ENCODE results near the gene KRTAP9-1.
"Not testable (repeated sequence)": the region's sequence is repeated elsewhere in the genome, so short reads cannot be mapped to it uniquely, and the experiment has no call there.

KRTAP9-1 gene

GRCh38 chr17:41149652-41149985, 40.1 kb upstream of the KRTAP9-1 start, which contains the start of gene KRTAP4-5:
Gene KRTAP4-5, minus strand, starts transcription at chr17:41149825. Its CDS starts 58 bp downstream, at chr17:41149767.
- TF ChIP-seq CTCF (IDR thresholded peaks at IDR 0.05; ENCODE audit: low read depth, low read length) = no peak
- DNase-seq (ENCODE audit: extremely low read depth, low read depth) = no peak

- TF ChIP-seq CTCF (IDR thresholded peaks at IDR 0.05; ENCODE audit: low read depth, low read length) = no peak
- DNase-seq (ENCODE audit: extremely low read depth, low read depth) = no peak
Measured at GRCh38 chr17:41150026-41150425, 39.7 kb upstream of the KRTAP9-1 start.

DNA sequence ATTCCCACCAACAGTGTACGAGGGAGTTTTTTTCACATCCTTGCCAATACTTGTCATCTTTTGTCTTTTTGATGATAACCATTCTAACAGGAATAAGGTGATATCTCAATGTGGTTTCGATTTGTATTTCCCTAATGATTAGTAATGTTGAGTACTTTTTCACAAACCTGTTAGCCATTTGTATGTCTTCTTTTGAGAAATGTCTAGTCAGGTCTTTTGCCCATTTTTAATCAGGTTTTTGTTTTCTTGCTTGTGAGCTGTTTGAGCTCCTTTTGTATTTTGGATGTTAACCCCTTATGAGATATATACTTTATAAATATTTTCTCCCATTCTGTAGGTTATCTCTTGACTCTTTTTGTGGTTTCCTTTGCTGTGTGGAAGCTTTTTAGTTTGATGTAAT, 38.2 kb upstream of the KRTAP9-1 start:
- DNase-seq (ENCODE audit: extremely low read depth, low read depth) = no peak
- no peak for TF ChIP-seq CTCF (IDR thresholded peaks at IDR 0.05; ENCODE audit: low read depth, low read length)

DNA sequence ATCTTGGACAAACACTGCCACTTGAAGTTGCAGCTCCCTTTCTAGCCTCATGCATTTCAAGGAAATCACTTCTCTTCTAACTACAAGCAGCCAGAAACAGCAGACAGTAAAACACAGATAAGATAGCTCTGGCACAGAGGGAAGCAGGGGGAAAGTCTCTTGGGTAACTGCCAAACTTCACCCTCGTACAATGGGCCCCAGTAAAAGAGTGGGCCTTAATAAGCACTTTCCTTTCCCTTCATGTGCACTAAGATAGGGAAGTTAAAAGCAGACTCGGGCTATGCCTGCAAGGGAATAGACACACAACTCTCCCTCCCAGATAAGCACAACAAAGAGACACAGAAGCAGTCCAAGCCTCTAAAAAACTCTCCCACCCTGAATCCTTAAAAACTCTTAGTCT, 35.8 kb upstream of the KRTAP9-1 start:
- DNase-seq (ENCODE audit: extremely low read depth, low read depth) = no peak
- TF ChIP-seq CTCF (IDR thresholded peaks at IDR 0.05; ENCODE audit: low read depth, low read length) = no peak

- not testable (repeated sequence) for DNase-seq (ENCODE audit: extremely low read depth, low read depth)
Measured at GRCh38 chr17:41160190-41160589, 29.5 kb upstream of the KRTAP9-1 start.

GRCh38 chr17:41160648-41161047, 29.0 kb upstream of the KRTAP9-1 start, which contains the start of gene KRTAP4-4:
Gene KRTAP4-4, minus strand, starts transcription at chr17:41160748. Its CDS starts 57 bp downstream, at chr17:41160691.
- no peak for TF ChIP-seq CTCF (IDR thresholded peaks at IDR 0.05; ENCODE audit: low read depth, low read length)
- DNase-seq (ENCODE audit: extremely low read depth, low read depth) = no peak

DNA sequence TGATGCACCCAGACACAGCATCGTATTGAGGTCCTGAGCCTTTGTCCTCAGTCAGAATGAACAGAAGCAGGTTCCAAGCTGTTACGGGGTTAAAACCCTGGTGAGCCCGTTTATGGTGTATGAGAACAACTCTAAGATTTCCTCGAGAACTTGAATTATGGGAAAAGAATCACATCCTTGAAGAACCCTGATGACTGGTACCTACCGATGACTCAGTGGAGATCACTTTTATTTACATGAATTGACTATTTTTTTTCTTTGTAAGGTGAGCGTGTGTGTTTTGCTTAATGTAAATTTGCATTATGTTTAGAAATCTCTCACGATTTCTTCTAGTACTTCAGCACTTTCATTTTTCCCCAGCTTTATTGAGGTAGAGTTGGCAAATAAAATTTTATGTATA, 25.9 kb upstream of the KRTAP9-1 start:
- DNase-seq (ENCODE audit: extremely low read depth, low read depth) = no peak
- TF ChIP-seq CTCF (IDR thresholded peaks at IDR 0.05; ENCODE audit: low read depth, low read length) = no peak

DNA sequence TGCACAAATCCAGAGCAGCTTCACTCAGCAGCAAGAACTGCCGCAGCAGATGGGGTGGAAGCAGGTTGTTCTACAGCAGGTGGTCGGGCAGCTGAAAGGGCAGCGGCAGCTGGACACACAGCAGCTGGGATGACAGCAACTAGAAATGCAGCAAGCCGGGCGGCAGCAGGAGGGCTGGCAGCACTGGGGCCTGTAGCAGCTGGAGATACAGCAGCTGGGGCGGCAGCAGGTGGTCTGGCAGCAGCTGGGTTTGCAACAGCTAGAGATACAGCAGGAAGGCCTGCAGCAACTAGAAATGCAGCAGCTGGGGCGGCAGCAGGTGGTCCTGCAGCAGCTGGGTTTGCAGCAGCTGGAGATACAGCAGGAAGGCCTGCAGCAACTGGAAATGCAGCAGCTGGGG, 22.1 kb upstream of the KRTAP9-1 start:
- no peak for TF ChIP-seq CTCF (IDR thresholded peaks at IDR 0.05; ENCODE audit: low read depth, low read length)
- no peak for DNase-seq (ENCODE audit: extremely low read depth, low read depth)

All from AG09319 (cell line).